HG03565 (cell line): ENCODE results near the gene KIF15.
A peak's percentile ranks its signal among the peaks of the same experiment; 100 is the strongest.
"Not testable (repeated sequence)": the region's sequence is repeated elsewhere in the genome, so short reads cannot be mapped to it uniquely, and the experiment has no call there.

Experiments
- ATAC-seq: cut with Tn5 transposase; IDR thresholded peaks from one replicate; pipeline ENCODE4 v1.9.1; 2021; ENCODE audit warnings: mild to moderate bottlenecking, moderate library complexity; ENCODE audit not compliant: unreplicated experiment

KIF15 gene

GRCh38 chr3:44816334-44816733 lies 54.7 kb downstream of the KIF15 start:
- not testable (repeated sequence) for ATAC-seq

DNA sequence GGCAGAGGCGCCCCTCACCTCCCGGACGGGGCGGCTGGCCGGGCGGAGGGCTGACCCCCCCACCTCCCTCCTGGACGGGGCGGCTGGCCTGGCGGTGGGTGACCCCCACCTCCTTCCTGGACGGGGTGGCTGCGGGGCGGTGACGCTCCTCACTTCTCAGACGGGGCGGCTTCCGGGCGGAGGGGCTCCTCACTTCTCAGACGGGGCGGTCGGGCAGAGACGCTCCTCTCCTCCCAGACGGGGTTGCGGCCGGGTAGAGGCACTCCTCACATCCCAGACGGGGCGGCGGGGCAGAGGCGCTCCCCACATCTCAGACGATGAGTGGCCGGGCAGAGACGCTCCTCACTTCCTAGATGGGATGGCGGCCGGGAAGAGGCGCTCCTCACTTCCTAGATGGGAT lies 59.6 kb downstream of the KIF15 start:
- not testable (repeated sequence) for ATAC-seq

GRCh38 chr3:44825264-44825925 lies 63.8 kb downstream of the KIF15 start:
- ATAC-seq = no peak

DNA sequence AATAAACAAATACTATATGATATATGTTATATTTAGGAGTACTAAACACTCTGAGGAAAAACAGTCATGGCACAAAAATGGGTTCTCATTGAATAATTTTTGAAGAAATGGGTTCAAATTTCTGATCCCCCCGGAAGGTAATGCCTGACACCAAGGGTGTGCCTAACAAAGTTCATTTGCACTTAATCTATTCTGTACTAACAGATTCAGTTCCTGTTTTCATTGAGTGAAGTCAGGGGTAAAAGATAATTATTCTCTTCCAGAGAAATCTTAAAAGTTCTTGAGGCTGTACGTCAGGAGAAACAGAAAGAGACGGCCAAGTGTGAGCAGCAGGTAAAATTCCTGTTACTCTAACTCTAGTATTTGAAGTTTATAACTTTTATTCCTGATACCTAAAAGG lies 65.6 kb downstream of the KIF15 start:
- no peak for ATAC-seq

DNA sequence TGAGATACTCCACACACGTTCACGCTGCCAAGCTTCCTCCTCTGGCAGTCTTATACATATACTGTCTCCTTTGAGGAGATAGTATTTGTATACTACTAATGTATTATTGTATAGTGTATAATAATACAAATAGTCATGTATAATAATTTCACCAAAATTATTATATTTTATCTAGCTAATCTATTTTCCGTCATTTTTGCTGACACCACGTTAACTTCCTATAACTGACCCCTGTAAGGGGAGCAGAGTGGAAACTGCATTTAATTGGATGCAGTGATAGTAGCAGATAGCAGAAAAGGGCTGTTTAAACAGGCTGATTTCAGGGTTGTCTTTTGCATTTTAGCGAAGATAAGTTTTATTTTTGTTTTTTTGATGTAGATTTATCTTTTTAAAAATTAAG lies 69.6 kb downstream of the KIF15 start:
- ATAC-seq = no peak

GRCh38 chr3:44832032-44832431 lies 70.4 kb downstream of the KIF15 start:
- ATAC-seq = no peak

GRCh38 chr3:44832965-44833364 lies 71.4 kb downstream of the KIF15 start:
- no peak for ATAC-seq

DNA sequence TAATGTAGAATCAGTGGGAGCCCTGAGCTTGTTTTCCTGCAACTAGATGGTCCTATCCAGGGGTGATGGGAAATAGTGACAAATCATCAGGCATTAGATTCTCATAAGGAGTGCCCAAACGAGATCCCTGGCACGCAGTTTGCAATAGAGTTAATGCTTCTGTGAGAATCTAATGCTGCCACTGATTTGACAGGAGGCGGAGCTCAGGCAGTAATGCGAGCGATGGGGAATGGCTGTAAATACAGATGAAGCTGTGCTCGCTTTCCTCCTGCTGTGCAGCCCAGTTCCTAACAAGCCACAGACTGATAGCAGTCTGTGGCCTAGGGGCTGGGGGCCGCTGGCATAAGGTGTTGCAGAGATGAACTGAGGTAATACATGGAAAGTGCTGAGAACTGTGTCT lies 71.8 kb downstream of the KIF15 start:
- ATAC-seq = no peak

- no peak for ATAC-seq
Measured at GRCh38 chr3:44835684-44836083, 74.1 kb downstream of the KIF15 start.

DNA sequence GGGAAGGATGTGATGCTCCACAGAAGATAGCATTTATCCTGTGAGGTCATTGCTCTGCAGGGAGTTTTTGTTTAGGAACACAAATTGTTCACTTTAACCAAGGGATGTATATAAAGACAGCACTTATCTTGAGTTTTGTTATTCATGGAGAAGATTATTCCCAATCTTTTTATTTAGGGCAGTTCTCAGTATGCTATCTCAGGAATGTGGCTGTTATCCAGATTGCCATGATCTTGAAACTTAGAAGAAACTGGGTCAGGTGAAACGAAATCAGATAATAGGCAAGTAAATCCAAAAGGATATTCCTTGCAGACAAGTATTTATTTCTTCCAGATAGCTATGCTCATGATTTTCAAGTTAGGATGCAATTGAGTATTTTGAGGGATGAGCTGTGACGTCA lies 80.8 kb downstream of the KIF15 start:
- ATAC-seq = no peak

- ATAC-seq = no peak
Measured at GRCh38 chr3:44845528-44846520, 84.2 kb downstream of the KIF15 start.

GRCh38 chr3:44848634-44849033 lies 87.0 kb downstream of the KIF15 start:
- ATAC-seq = no peak

GRCh38 chr3:44856663-44857062 lies 95.1 kb downstream of the KIF15 start:
- not testable (repeated sequence) for ATAC-seq

- ATAC-seq = no peak
Measured at GRCh38 chr3:44860117-44860516, 98.5 kb downstream of the KIF15 start.

DNA sequence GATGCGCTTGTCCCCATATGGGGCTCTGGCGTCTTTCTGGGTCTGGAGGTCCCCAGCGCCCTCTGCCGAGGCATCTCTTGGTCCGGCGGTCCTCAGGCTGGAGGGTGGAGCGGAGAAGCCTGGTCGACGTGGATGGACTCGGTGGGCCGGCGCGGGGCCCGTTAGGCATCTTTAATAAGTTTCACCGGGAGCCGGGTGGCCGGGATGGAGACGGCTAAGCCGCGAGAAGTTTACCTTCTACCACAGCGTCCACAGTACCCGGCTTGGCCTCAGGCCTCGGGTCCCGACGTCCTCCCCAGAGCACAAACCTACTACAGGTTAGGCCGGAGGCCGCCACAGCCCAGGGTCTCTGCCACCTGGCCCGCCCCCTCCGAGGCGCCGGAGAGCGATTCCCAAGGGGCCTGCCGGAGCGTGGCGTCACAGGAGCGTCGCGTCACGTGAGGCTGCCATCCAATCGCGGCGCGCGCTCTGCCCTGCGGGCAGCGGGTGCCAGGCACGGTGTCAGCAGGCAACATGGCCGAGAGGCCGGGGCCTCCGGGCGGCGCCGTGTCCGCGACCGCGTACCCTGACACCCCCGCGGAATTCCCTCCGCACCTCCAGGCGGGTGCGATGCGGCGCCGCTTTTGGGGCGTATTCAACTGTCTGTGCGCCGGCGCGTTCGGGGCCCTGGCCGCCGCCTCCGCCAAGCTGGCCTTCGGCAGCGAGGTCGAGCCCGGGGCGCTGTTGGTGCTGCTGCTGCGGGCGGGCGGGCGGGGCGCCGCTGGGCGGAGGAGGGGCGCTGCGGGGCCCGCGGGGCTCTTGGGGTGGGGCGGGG lies 100.0 kb downstream of the KIF15 start, which contains the start of gene TMEM42:
Gene TMEM42, plus strand, starts transcription at position 501 of the 814 bp plus-strand sequence. Its CDS starts 13 bp downstream, at position 514.
- peak; percentile 89 for ATAC-seq

GRCh38 chr3:44862226-44862637 lies 100.6 kb downstream of the KIF15 start:
- ATAC-seq = peak; percentile 2

- no peak for ATAC-seq
Measured at GRCh38 chr3:44865272-44866035, 103.9 kb downstream of the KIF15 start.

GRCh38 chr3:44867421-44868111 lies 106.0 kb downstream of the KIF15 start:
- no peak for ATAC-seq

- no peak for ATAC-seq
Measured at GRCh38 chr3:44870375-44871061, 108.9 kb downstream of the KIF15 start.
